Measurements from ENCODE around the gene UGT3A2.

The UGT3A2 gene

GRCh38 chr5:36066001-36066539 lies 612 bp downstream of the UGT3A2 start:
- Mint-ChIP-seq H3K9me3 (no peaks in the 10 kb centered on the region), H3K27ac (no peak overlapping the region), H3K4me3 (no peak overlapping the region), H3K36me3 (no peaks in the 10 kb centered on the region), H3K27me3 (peaks cover 47% of the 10 kb centered on the region), H3K4me1 (peaks cover 6% of the 10 kb centered on the region)
- no peak for DNase-seq
- CTCF ChIA-PET = interaction anchor here (3.3 kb wide), 1 partner anchor 13 kb away, joined by 8 read pairs; no protein-coding TSS in a partner anchor

GRCh38 chr5:36060420-36060887 lies 6.2 kb downstream of the UGT3A2 start:
- Mint-ChIP-seq H3K27ac (no peak overlapping the region), H3K9me3 (no peaks in the 10 kb centered on the region), H3K4me1 (peaks cover 2% of the 10 kb centered on the region), H3K36me3 (no peaks in the 10 kb centered on the region), H3K27me3 (peaks cover 29% of the 10 kb centered on the region), H3K4me3 (no peak overlapping the region)
- CTCF ChIA-PET = no interaction called here
- no peak for DNase-seq

- Mint-ChIP-seq H3K4me1 (peaks cover 2% of the 10 kb centered on the region), H3K27me3 (peaks cover 23% of the 10 kb centered on the region), H3K9me3 (no peaks in the 10 kb centered on the region), H3K4me3 (no peak overlapping the region), H3K36me3 (no peaks in the 10 kb centered on the region), H3K27ac (no peak overlapping the region)
- CTCF ChIA-PET = no interaction called here
- DNase-seq = no peak
These were observed 6.9 kb downstream of the UGT3A2 start for GRCh38 chr5:36059571-36060419.

- no peaks in the 10 kb centered on the region for H3K9me3 Mint-ChIP-seq
- CTCF ChIA-PET = no interaction called here
These were observed 7.9 kb downstream of the UGT3A2 start for GRCh38 chr5:36058776-36059175.

GRCh38 chr5:36057386-36057785 lies 9.3 kb downstream of the UGT3A2 start:
- Mint-ChIP-seq H3K9me3 (no peaks in the 10 kb centered on the region), H3K4me3 (no peak overlapping the region), H3K27me3 (peaks cover 23% of the 10 kb centered on the region), H3K36me3 (no peaks in the 10 kb centered on the region), H3K27ac (no peak overlapping the region), H3K4me1 (peaks cover 2% of the 10 kb centered on the region)
- no peak for DNase-seq
- CTCF ChIA-PET = no interaction called here

More at GRCh38 chr5:36058776-36059175, 7.9 kb downstream of the UGT3A2 start:
- Mint-ChIP-seq H3K27ac (no peak overlapping the region), H3K36me3 (no peaks in the 10 kb centered on the region), H3K4me3 (no peak overlapping the region), H3K4me1 (peaks cover 2% of the 10 kb centered on the region), H3K27me3 (peaks cover 21% of the 10 kb centered on the region)
- no peak for DNase-seq

- H3K9me3 Mint-ChIP-seq = no peaks in the 10 kb centered on the region
- H3K27me3 Mint-ChIP-seq = peaks cover 26% of the 10 kb centered on the region
- H3K4me3 Mint-ChIP-seq = no peak overlapping the region
- no peak for DNase-seq
- H3K36me3 Mint-ChIP-seq = no peaks in the 10 kb centered on the region
- CTCF ChIA-PET = no interaction called here
- peaks cover 2% of the 10 kb centered on the region for H3K4me1 Mint-ChIP-seq
- no peak overlapping the region for H3K27ac Mint-ChIP-seq
These were observed 10.3 kb downstream of the UGT3A2 start for GRCh38 chr5:36056422-36056821.

GRCh38 chr5:36055984-36056383 lies 10.7 kb downstream of the UGT3A2 start:
- Mint-ChIP-seq H3K27me3 (peaks cover 26% of the 10 kb centered on the region), H3K4me3 (no peak overlapping the region), H3K36me3 (no peaks in the 10 kb centered on the region), H3K27ac (no peak overlapping the region), H3K4me1 (peaks cover 2% of the 10 kb centered on the region), H3K9me3 (no peaks in the 10 kb centered on the region)
- no peak for DNase-seq
- CTCF ChIA-PET = no interaction called here

- no peaks in the 10 kb centered on the region for H3K4me1 Mint-ChIP-seq
- H3K4me3 Mint-ChIP-seq = no peak overlapping the region
- no peaks in the 10 kb centered on the region for H3K36me3 Mint-ChIP-seq
- CTCF ChIA-PET = interaction anchor here (1.3 kb wide), 1 partner anchor 24 kb away, joined by 3 read pairs; no protein-coding TSS in a partner anchor
- no peak for DNase-seq
- no peak overlapping the region for H3K27ac Mint-ChIP-seq
- peaks cover 22% of the 10 kb centered on the region for H3K27me3 Mint-ChIP-seq
- no peaks in the 10 kb centered on the region for H3K9me3 Mint-ChIP-seq
These were observed 12.0 kb downstream of the UGT3A2 start for GRCh38 chr5:36054647-36055046.

GRCh38 chr5:36052538-36052937 lies 14.1 kb downstream of the UGT3A2 start:
- no peak overlapping the region for H3K4me3 Mint-ChIP-seq
- no peak overlapping the region for H3K27ac Mint-ChIP-seq
- CTCF ChIA-PET = interaction anchor here (1.4 kb wide), 1 partner anchor 9 kb away, joined by 3 read pairs; no protein-coding TSS in a partner anchor
- H3K27me3 Mint-ChIP-seq = peaks cover 12% of the 10 kb centered on the region
- no peaks in the 10 kb centered on the region for H3K9me3 Mint-ChIP-seq
- H3K36me3 Mint-ChIP-seq = no peaks in the 10 kb centered on the region
- H3K4me1 Mint-ChIP-seq = no peaks in the 10 kb centered on the region
- DNase-seq = no peak

- CTCF ChIA-PET = no interaction called here
- Mint-ChIP-seq H3K27me3 (peaks cover 16% of the 10 kb centered on the region), H3K36me3 (no peaks in the 10 kb centered on the region), H3K4me1 (no peaks in the 10 kb centered on the region), H3K27ac (no peak overlapping the region), H3K9me3 (no peaks in the 10 kb centered on the region), H3K4me3 (no peak overlapping the region)
- no peak for DNase-seq
These were observed 16.7 kb downstream of the UGT3A2 start for GRCh38 chr5:36049949-36050348.

- no peak for DNase-seq
- no peaks in the 10 kb centered on the region for H3K9me3 Mint-ChIP-seq
- CTCF ChIA-PET = interaction anchor here (0.7 kb wide), 1 partner anchor 30 kb away, joined by 3 read pairs; no protein-coding TSS in a partner anchor
- no peak overlapping the region for H3K27ac Mint-ChIP-seq
- no peaks in the 10 kb centered on the region for H3K4me1 Mint-ChIP-seq
- peaks cover 9% of the 10 kb centered on the region for H3K27me3 Mint-ChIP-seq
- H3K4me3 Mint-ChIP-seq = no peak overlapping the region
- H3K36me3 Mint-ChIP-seq = no peaks in the 10 kb centered on the region
These were observed 19.1 kb downstream of the UGT3A2 start for GRCh38 chr5:36047384-36048160.

GRCh38 chr5:36045895-36046294 lies 20.8 kb downstream of the UGT3A2 start:
- Mint-ChIP-seq H3K36me3 (no peaks in the 10 kb centered on the region), H3K27me3 (peaks cover 4% of the 10 kb centered on the region), H3K4me1 (no peaks in the 10 kb centered on the region), H3K27ac (no peak overlapping the region), H3K4me3 (no peak overlapping the region), H3K9me3 (no peaks in the 10 kb centered on the region)
- DNase-seq = no peak
- CTCF ChIA-PET = no interaction called here

- Mint-ChIP-seq H3K4me3 (no peak overlapping the region), H3K36me3 (no peaks in the 10 kb centered on the region), H3K4me1 (no peaks in the 10 kb centered on the region), H3K27ac (no peak overlapping the region), H3K9me3 (no peaks in the 10 kb centered on the region), H3K27me3 (peaks cover 4% of the 10 kb centered on the region)
- DNase-seq = no peak
- CTCF ChIA-PET = no interaction called here
These were observed 25.2 kb downstream of the UGT3A2 start for GRCh38 chr5:36041537-36041845.

- Mint-ChIP-seq H3K27me3 (peaks cover 4% of the 10 kb centered on the region), H3K9me3 (no peaks in the 10 kb centered on the region), H3K27ac (no peak overlapping the region), H3K4me1 (no peaks in the 10 kb centered on the region), H3K4me3 (no peak overlapping the region), H3K36me3 (no peaks in the 10 kb centered on the region)
- CTCF ChIA-PET = no interaction called here
- no peak for DNase-seq
These were observed 25.8 kb downstream of the UGT3A2 start for GRCh38 chr5:36040651-36041536.

Measured in activated naive CD4-positive, alpha-beta T cell treated with anti-CD3 and anti-CD28 coated beads, Interleukin-2, amount 10 ng/mL, durations not matched to agents 7 days and 5 days (primary cell).